ENCODE data around the gene PON2. TPM values are rescaled to one million over a fixed set of nuclear protein-coding genes. Genes with fewer than 3 reads are reported as not detected.

The PON2 gene
- 93.8 and 136 TPM in 2 replicates for total RNA-seq (2014; rRNA removed; shearing (Covaris generic))

GRCh38 chr7:95434557-95435421 is at the start of gene PON2:
Gene PON2, minus strand, starts transcription at chr7:95435028. Its CDS starts 77 bp downstream, at chr7:95434951.
- Histone ChIP-seq H3K36me3 (0 out of 2 replicates have a peak, but pooled peaks cover 3% of the 10 kb centered on the region), H3K4me3 (peak within 1 kb of the TSS; percentile 76), H3K27ac (peak within 1 kb of the TSS; percentile 79), H3K4me1 (replicated peaks) (peaks cover 14% of the 10 kb centered on the region), H3K9me3 (replicated peaks) (no peaks in the 10 kb centered on the region), H3K27me3 (replicated peaks) (no peaks in the 10 kb centered on the region)
- DNase-seq (ENCODE audit: low read depth in 1 of 2, low spot score in 2 of 2), result peak; percentile 84 to 88

- H3K4me1 ChIP-seq (replicated peaks), result peaks cover 9% of the 10 kb centered on the region
- no peaks in the 10 kb centered on the region for H3K36me3 ChIP-seq
- no peak overlapping the region for H3K4me3 ChIP-seq
- no peak overlapping the region for H3K27ac ChIP-seq
- no peaks in the 10 kb centered on the region for H3K9me3 ChIP-seq (replicated peaks)
- no peak for DNase-seq (ENCODE audit: low read depth in 1 of 2, low spot score in 2 of 2)
- peaks cover 4% of the 10 kb centered on the region for H3K27me3 ChIP-seq (replicated peaks)
Observed at GRCh38 chr7:95482424-95482823, 47.6 kb upstream of the PON2 start.

GRCh38 chr7:95481271-95482165 is 46.7 kb upstream of the PON2 start:
- no peak overlapping the region for H3K27ac ChIP-seq
- no peaks in the 10 kb centered on the region for H3K9me3 ChIP-seq (replicated peaks)
- no peaks in the 10 kb centered on the region for H3K36me3 ChIP-seq
- no peak overlapping the region for H3K4me3 ChIP-seq
- DNase-seq (ENCODE audit: low read depth in 1 of 2, low spot score in 2 of 2), result no peak
- peaks cover 9% of the 10 kb centered on the region for H3K4me1 ChIP-seq (replicated peaks)
- no peaks in the 10 kb centered on the region; the same call in none of the 2 replicates for H3K27me3 ChIP-seq (replicated peaks)

DNA sequence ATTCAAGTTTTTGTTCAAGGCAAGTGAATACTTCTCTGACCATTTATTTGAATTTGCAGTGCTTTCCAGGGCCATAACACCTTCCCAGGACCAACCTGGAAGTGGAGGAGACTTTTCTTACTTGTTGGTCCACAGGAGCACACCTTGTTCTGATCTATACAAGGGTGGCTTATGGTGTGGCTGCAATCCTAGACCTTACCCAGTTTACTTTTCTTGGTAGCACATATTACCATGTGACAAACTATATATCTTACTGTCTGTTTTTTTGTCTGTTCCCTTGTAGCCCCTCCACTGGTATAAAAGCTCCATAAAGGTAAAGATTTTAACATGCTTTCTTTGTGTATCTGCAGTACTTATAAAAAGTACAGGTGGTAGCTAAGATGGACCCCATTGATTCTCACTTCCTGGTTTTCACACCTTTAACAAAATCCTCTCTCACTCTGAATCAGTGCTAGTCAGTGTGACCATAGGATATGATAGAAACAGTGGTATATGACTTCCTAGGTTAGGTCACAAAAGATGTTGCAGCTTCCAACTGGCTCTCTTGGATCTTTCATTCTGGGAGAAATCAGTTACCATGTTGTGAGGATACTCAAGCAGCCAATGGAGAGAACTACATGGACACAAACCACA is 45.3 kb upstream of the PON2 start:
- Histone ChIP-seq H3K27ac (no peak overlapping the region), H3K4me3 (no peak overlapping the region), H3K9me3 (replicated peaks) (no peaks in the 10 kb centered on the region), H3K36me3 (no peaks in the 10 kb centered on the region), H3K4me1 (replicated peaks) (peaks cover 9% of the 10 kb centered on the region), H3K27me3 (replicated peaks) (no peaks in the 10 kb centered on the region; the same call in 1 of the 2 replicates)
- no peak for DNase-seq (ENCODE audit: low read depth in 1 of 2, low spot score in 2 of 2)

- H3K4me3 ChIP-seq, result no peak overlapping the region
- H3K9me3 ChIP-seq (replicated peaks), result no peaks in the 10 kb centered on the region
- no peaks in the 10 kb centered on the region; the same call in 1 of the 2 replicates for H3K27me3 ChIP-seq (replicated peaks)
- H3K27ac ChIP-seq, result no peak overlapping the region
- DNase-seq (ENCODE audit: low read depth in 1 of 2, low spot score in 2 of 2), result no peak
- no peaks in the 10 kb centered on the region for H3K36me3 ChIP-seq
- H3K4me1 ChIP-seq (replicated peaks), result peaks cover 9% of the 10 kb centered on the region
Observed at GRCh38 chr7:95478272-95479037, 43.6 kb upstream of the PON2 start.

GRCh38 chr7:95476904-95477594 is 42.2 kb upstream of the PON2 start:
- no peak overlapping the region for H3K27ac ChIP-seq
- no peaks in the 10 kb centered on the region for H3K9me3 ChIP-seq (replicated peaks)
- H3K4me3 ChIP-seq, result no peak overlapping the region
- H3K36me3 ChIP-seq, result no peaks in the 10 kb centered on the region
- H3K27me3 ChIP-seq (replicated peaks), result no peaks in the 10 kb centered on the region; the same call in 1 of the 2 replicates
- peaks cover 9% of the 10 kb centered on the region for H3K4me1 ChIP-seq (replicated peaks)
- peak; percentile 49 for DNase-seq (ENCODE audit: low read depth in 1 of 2, low spot score in 2 of 2)

- H3K9me3 ChIP-seq (replicated peaks), result no peaks in the 10 kb centered on the region
- no peak for DNase-seq (ENCODE audit: low read depth in 1 of 2, low spot score in 2 of 2)
- H3K27ac ChIP-seq, result no peak overlapping the region
- peaks cover 9% of the 10 kb centered on the region for H3K4me1 ChIP-seq (replicated peaks)
- H3K27me3 ChIP-seq (replicated peaks), result no peaks in the 10 kb centered on the region; the same call in 1 of the 2 replicates
- H3K4me3 ChIP-seq, result no peak overlapping the region
- no peaks in the 10 kb centered on the region for H3K36me3 ChIP-seq
Observed at GRCh38 chr7:95476072-95476847, 41.4 kb upstream of the PON2 start.

GRCh38 chr7:95473276-95473985 is 38.6 kb upstream of the PON2 start:
- no peak for DNase-seq (ENCODE audit: low read depth in 1 of 2, low spot score in 2 of 2)
- no peak overlapping the region for H3K4me3 ChIP-seq
- H3K9me3 ChIP-seq (replicated peaks), result no peaks in the 10 kb centered on the region
- H3K36me3 ChIP-seq, result no peaks in the 10 kb centered on the region
- H3K27me3 ChIP-seq (replicated peaks), result no peaks in the 10 kb centered on the region; the same call in none of the 2 replicates
- peaks cover 3% of the 10 kb centered on the region for H3K4me1 ChIP-seq (replicated peaks)
- no peak overlapping the region for H3K27ac ChIP-seq

DNA sequence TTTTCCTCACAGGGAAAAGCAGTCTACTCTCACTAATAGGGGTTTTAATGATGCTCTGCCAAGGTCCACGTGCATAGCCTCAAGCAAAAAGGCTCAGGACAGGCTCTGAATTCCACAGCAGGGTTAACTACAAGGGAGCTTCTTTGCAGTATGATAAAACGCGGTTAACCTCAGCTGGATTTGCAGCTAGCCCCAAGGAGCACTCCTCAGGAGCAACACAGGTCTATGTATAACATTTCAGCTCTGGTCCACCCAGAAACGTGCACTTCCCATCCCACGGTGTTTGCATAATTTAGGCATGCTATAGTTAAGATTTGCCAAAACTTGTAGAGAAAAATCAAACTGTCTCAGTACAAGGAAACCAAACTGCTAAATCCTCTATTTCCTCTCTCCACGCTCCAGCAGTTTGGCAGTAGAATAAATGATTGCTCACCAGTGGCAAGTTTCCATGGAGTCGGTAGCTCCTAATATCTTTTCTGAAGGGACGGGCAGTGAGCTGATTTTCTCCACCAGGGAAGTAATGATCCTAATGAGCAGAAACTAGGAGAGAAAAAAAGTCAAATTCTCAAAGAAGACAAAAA is 37.8 kb upstream of the PON2 start:
- Histone ChIP-seq H3K9me3 (replicated peaks) (no peaks in the 10 kb centered on the region), H3K27me3 (replicated peaks) (no peaks in the 10 kb centered on the region; the same call in none of the 2 replicates), H3K4me1 (replicated peaks) (no peaks in the 10 kb centered on the region), H3K36me3 (no peaks in the 10 kb centered on the region), H3K27ac (no peak overlapping the region), H3K4me3 (no peak overlapping the region)
- DNase-seq (ENCODE audit: low read depth in 1 of 2, low spot score in 2 of 2), result no peak

DNA sequence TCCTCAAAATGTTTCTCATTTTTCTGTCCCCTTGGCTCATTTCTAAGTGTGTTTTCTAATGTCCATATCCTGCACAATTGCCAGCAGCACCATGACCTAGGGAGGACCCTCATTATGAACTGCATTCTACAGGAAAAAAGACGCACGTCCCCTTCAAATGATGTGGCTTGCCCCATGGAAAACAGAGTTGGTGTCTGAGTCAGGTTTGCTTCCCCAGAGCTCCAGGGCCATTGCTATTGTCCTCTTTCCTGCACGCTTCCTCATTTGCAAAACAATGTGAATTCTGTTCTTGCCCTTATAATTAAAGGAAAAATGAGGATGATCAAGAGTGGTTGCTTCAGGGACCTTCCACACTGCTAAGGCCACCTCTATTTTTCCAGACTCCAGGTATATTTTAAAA is 36.2 kb upstream of the PON2 start:
- H3K27ac ChIP-seq, result no peak overlapping the region
- no peaks in the 10 kb centered on the region for H3K36me3 ChIP-seq
- no peaks in the 10 kb centered on the region for H3K9me3 ChIP-seq (replicated peaks)
- no peak for DNase-seq (ENCODE audit: low read depth in 1 of 2, low spot score in 2 of 2)
- no peak overlapping the region for H3K4me3 ChIP-seq
- no peaks in the 10 kb centered on the region for H3K4me1 ChIP-seq (replicated peaks)
- H3K27me3 ChIP-seq (replicated peaks), result no peaks in the 10 kb centered on the region; the same call in none of the 2 replicates

GRCh38 chr7:95470452-95470851 is 35.6 kb upstream of the PON2 start:
- no peak for DNase-seq (ENCODE audit: low read depth in 1 of 2, low spot score in 2 of 2)
- no peak overlapping the region for H3K27ac ChIP-seq

More at GRCh38 chr7:95470452-95470851, 35.6 kb upstream of the PON2 start:
- Histone ChIP-seq H3K9me3 (replicated peaks) (no peaks in the 10 kb centered on the region), H3K36me3 (no peaks in the 10 kb centered on the region), H3K4me1 (replicated peaks) (no peaks in the 10 kb centered on the region), H3K27me3 (replicated peaks) (no peaks in the 10 kb centered on the region; the same call in none of the 2 replicates), H3K4me3 (no peak overlapping the region)

All from SJSA1 (cell line).